Measurements from ENCODE around the gene EIF3F.

Gene EIF3F

GRCh38 chr11:8040261-8040920, 53.3 kb downstream of the EIF3F start:
- no peak for DNase-seq

- DNase-seq, result no peak
Observed at GRCh38 chr11:8040921-8041285, 53.8 kb downstream of the EIF3F start.

GRCh38 chr11:8041576-8041975, 54.4 kb downstream of the EIF3F start:
- no peak for DNase-seq

GRCh38 chr11:8043756-8044155, 56.6 kb downstream of the EIF3F start:
- no peak for DNase-seq

- DNase-seq, result no peak
Observed at GRCh38 chr11:8045839-8046238, 58.7 kb downstream of the EIF3F start.

- DNase-seq, result no peak
Observed at GRCh38 chr11:8047382-8047781, 60.2 kb downstream of the EIF3F start.

- DNase-seq, result no peak
Observed at GRCh38 chr11:8049084-8049483, 61.9 kb downstream of the EIF3F start.

All from NCI-H226 (cell line).